Inflammatory macrophage treated with lipopolysaccharide for 4 hours (primary cell): ENCODE data around the gene PRSS57.
A peak's percentile ranks its signal among the peaks of the same experiment; 100 is the strongest.
"Not testable (repeated sequence)": the region's sequence is repeated elsewhere in the genome, so short reads cannot be mapped to it uniquely, and the experiment has no call there.

Experiments
- DNase-seq: peaks from one replicate; pipeline ENCODE4 v3.0.0-alpha.2; 2020

PRSS57 gene

DNA sequence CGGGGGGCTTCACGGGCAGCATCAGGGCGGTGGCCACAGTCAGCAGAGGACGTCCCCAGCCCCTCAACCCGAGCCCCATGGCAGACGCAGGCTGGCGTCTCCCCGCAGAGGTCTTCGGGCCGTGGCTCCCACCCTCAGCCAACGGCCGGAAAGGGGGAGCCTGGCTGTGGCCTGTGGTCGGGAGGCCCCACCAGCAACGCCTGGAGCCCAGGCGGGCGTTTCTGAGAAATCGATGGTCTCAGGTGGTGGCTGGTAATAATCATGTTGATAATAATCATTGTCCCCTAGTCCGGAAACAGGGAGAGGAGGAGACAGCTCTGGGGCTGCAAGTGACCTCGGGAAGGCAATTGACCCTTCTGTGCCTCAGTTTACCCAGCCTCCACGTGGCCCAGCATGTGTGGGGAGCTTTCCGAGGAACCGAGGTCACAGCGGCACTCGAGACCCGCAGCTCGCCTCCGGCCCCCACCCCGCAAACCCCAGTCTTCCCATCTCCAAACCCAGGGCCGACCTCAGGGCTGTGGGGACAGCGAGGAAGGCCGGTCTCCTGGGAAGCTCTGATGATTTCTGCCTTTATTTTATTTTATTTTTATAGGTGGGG, at the start of gene PRSS57:
TSS of gene PRSS57 (minus strand) at position 101 of the 598 bp plus-strand sequence. CDS start at position 79, 22 bp downstream.
- no peak for DNase-seq

GRCh38 chr19:743168-743687, 48.0 kb upstream of the PRSS57 start:
- DNase-seq = no peak

DNA sequence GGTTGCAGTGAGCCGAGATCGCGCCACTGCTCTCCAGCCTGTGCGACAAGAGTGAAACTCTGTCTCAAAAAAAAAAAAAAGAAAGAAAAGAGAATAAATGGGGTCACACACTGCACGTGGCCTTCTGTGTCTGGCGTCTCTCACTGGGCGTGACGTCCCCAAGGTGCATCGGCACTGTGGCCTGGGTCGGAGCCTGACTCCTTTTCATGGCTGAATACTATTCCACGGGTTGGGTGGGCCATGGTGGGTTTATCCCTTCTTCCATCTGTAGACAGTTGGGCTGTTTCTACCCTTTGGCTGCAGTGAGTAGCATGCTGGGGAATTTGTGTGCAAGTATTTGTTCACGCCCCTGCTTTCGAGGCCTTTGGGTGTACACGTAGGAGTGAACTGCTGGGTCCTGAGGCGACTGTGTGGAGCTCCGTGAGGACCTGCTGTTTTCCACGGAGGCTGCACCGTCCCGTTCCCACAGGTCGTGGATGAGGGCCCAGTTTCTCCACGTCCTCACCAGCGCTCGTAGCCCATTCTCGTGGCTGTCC, 47.4 kb upstream of the PRSS57 start:
- no peak for DNase-seq

- DNase-seq = peak; percentile 12
Observed at GRCh38 chr19:741506-742131, 46.4 kb upstream of the PRSS57 start.

GRCh38 chr19:740816-741505, 45.7 kb upstream of the PRSS57 start:
- DNase-seq = not testable (repeated sequence)

DNA sequence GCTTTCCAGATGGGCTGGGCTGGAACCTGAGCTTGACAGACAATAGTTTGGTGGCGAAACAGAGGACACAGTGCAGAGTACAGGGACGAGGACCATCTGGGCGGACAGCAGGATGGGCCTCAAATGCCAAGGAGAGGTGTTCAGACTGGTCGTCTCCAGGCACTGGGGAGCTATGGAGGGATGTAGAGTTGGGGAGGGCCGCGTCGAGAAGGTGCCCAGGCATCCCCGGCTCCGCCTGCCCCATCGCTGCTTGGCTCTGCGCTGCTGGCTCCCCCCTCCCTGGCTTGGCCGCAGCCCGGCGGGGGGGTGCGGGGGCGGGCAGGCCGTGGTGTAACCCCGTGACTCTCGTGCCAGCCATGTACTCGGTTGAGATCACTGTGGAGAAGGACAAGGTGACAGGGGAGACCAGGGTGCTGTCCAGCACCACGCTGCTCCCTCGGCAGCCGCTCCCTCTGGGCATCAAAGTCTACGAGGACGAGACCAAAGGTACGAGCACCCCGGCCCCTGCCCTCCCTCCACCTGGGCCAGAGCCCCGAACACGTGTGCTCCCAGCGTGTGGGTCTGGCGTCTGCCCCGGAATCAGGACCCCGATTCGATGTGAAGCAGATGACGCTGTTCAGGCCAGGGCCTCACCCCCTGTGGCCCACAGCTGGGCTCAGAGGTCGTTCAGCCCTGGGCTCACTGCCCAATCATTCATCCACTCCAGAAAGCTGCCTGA, 44.9 kb upstream of the PRSS57 start:
- no peak for DNase-seq

- DNase-seq = no peak
Observed at GRCh38 chr19:738509-739128, 43.4 kb upstream of the PRSS57 start.

GRCh38 chr19:737591-738093, 42.4 kb upstream of the PRSS57 start:
- DNase-seq = peak; percentile 35

DNA sequence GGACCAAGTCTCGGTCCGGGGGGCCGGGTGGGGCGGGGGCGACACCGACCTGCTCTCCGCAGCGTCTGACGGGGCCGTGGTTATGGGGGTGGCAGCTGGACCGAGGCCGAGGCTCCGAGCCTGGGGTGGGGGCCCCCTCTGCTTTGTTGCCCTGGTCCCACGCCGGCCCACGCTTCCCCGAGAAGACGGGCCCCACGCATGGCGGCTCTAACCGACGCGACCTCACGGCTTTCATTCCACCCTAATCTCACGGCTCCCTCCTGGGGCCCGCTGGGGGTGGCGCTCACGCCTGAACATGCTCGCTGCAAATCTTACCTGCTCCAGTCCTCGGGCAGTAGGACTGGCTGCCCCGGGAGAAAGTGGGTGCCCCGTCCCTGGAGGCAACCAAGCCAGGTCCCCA, 40.9 kb upstream of the PRSS57 start:
- DNase-seq = no peak

GRCh38 chr19:734716-735115, 39.5 kb upstream of the PRSS57 start:
- DNase-seq = no peak

- DNase-seq = no peak
Observed at GRCh38 chr19:732148-733069, 37.2 kb upstream of the PRSS57 start.

DNA sequence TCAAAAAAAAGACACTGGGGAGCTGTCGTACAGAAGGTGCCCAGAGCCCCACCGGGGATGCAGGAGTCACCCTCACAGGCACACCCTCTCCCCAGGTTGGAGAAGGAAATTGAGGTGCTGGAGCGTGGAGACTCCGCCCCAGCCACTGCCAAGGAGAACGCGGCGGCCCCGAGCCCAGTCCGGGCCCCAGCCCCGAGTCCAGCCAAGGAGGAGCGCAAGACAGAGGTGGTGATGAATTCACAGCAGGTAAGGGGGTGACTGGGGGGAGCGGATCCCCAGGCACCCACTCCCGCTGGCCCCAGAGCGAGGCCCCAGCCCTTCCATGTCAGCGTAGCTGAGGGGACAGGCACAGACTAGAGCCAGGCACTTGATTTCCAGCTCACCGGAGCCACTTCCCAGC, 35.7 kb upstream of the PRSS57 start:
- no peak for DNase-seq

DNA sequence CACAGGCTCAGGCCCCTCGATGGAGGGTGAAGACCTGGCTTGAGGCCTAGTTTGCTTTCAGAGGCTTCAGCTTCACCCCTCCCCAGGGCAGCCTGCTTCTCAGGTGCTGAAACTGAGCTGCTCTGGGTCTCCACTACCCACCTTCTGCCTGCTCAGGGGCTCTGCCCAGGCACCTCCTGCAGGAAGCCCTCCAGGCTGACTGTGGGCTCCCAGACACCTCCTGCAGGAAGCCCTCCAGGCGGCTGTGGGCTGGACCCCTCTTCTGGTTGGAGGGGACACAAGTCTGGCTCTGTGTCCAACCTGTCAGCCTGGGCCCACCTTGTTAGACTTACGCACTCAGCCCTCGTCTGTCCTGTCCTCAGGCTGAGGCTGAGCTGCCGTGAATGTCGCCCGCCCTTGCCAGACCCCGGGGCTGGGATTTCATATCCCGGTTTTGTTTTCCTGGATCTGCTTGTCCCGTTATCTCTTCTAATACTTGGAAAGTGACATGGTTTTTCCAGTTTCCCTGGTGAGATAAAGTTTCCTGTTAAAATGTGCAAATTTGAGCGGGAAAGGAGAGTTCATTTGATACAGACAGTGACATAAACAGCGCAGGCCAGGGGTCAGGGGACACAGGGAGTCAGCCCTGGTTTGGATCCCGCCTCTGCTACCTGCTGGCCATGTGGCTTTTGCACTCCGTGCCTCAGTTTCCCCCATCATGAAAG, 34.9 kb upstream of the PRSS57 start:
- DNase-seq = no peak

DNA sequence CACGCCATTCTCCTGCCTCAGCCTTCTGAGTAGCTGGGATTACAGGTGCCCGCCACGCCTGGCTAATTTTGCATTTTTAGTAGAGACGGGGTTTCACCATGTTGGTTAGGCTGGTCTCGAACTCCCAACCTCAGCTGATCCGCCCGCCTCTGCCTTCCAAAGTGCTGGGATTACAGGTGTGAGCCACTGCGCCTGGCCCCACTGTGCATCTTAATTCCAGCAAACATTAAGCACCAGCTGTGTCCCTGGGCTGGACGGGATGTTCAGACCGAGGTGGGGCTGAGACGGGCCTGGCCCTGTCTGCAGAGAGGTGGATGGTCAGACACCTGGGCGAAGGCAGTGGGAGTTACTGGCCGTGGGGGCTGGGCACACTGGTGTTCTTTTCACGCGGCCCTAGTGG, 34.3 kb upstream of the PRSS57 start:
- not testable (repeated sequence) for DNase-seq

GRCh38 chr19:728011-728410, 32.8 kb upstream of the PRSS57 start:
- DNase-seq = no peak

DNA sequence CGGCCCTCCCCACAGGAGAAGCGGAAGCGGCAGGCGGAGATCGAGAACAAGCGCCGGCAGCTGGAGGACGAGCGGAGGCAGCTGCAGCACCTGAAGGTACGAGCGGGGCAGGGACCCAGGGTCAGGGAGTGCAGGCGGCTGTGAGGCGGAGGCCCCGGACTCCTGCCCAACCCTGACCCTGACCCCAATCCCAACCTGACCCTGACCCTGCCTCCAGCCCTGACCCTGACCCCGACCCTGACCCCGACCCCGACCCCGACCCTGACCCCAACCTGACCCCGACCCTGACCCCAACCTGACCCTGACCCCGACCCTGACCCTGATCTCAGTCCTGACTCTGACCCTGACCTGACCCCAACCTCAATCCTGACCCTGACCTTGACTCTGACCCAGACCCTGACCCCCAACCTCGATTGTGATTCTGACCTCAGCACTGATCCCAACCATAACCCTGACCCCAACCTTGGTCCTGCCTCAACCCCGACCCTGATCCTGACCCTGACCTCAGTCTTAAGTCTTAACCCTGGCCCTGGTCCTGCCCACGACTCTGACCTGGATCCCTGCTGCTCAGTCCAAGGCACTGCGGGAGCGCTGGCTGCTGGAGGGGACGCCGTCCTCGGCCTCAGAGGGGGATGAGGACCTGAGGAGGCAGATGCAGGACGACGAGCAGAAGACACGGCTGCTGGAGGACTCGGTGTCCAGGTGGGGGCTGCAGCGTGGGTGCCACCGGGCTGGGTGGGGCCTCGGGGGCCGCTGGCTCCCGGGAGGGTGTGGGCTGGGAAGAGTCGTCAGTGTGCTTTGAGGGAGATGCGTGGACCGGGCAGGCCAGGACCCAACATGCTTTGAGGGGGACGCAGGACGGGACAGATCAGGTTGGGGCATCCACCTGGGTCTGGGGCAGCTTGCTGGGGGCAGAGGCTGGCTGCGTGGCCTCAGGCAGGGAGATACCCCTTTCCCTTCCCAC, 32.0 kb upstream of the PRSS57 start:
- no peak for DNase-seq

DNA sequence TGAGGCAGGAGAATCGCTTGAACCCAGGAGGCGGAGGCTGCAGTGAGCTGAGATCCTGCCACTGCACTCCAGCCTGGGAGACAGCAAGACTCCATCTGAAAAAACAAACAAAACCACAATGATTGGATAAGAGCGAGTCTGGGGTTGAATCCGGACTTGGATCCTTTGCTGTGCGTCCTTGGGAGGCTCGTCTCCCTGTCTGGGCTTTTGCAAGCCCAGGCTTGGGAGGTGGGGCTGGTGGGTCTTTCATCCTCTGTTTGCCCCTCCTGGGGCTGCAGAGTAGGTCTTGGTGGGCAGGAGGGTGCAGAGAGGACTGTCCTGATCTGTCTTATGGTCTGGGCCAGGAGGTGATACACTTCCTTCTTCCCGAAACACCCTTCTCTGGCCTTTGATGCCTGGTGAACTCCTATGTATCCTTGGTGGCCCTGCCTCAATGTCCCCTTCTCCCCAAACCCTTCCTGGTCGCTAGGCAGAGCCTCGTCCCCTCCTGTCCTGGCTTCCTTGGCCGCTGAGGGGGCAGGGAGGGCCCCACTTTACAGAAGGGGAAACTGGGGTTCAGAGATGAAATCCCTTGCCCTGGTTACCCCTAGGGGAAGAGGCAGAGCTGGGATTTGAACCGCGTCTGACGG, 30.3 kb upstream of the PRSS57 start:
- DNase-seq = no peak

- DNase-seq = no peak
Observed at GRCh38 chr19:723714-724113, 28.5 kb upstream of the PRSS57 start.

GRCh38 chr19:723247-723646, 28.0 kb upstream of the PRSS57 start:
- DNase-seq = no peak
